22Rv1 (cell line): ENCODE results near the gene RAB3C.

ENCODE experiments used
- H3K27ac ChIP-seq: fragments of 450-650 bp; 2 replicates; pipeline ENCODE4 v1.5.1; 2017
- ZFX ChIP-seq: fragments of 450-650 bp; IDR thresholded peaks from 2 replicates; pipeline ENCODE4 v1.6.1; 2017; ENCODE audit warnings: antibody characterized with exemption, borderline replicate concordance
- TF ChIP-seq, protein P1 (sequence below): fragments of 450-650 bp; IDR thresholded peaks from 2 replicates; pipeline ENCODE4 v1.5.1; 2017; ENCODE audit warnings: mild to moderate bottlenecking

Gene RAB3C

DNA sequence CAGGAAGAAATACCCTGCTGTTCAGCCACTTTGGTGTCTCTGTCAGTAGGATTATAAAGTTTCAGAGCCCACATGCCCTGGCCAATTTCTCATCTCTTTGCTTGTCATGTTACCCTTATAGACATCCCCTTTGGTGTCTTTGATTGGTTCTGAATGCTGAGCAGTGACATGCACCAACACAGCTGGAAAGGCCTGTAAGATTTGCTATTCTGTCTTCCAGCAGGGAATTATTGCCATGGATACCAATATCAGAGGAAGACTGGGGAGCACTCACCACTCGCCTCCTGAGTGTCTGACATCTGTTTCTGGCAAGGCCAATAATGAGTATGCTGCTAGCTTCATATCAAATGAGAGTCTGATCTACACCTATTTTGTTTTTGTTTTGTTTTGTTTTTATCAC, 34.4 kb downstream of the RAB3C start:
- TF ChIP-seq, protein P1, sequence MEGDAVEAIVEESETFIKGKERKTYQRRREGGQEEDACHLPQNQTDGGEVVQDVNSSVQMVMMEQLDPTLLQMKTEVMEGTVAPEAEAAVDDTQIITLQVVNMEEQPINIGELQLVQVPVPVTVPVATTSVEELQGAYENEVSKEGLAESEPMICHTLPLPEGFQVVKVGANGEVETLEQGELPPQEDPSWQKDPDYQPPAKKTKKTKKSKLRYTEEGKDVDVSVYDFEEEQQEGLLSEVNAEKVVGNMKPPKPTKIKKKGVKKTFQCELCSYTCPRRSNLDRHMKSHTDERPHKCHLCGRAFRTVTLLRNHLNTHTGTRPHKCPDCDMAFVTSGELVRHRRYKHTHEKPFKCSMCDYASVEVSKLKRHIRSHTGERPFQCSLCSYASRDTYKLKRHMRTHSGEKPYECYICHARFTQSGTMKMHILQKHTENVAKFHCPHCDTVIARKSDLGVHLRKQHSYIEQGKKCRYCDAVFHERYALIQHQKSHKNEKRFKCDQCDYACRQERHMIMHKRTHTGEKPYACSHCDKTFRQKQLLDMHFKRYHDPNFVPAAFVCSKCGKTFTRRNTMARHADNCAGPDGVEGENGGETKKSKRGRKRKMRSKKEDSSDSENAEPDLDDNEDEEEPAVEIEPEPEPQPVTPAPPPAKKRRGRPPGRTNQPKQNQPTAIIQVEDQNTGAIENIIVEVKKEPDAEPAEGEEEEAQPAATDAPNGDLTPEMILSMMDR, result no peak
- no peak for TF ChIP-seq ZFX
- H3K27ac ChIP-seq, result no peak overlapping the region

- TF ChIP-seq, protein P1, result no peak
- no peak for TF ChIP-seq ZFX
Observed at GRCh38 chr5:58620336-58620735, 37.5 kb downstream of the RAB3C start.

DNA sequence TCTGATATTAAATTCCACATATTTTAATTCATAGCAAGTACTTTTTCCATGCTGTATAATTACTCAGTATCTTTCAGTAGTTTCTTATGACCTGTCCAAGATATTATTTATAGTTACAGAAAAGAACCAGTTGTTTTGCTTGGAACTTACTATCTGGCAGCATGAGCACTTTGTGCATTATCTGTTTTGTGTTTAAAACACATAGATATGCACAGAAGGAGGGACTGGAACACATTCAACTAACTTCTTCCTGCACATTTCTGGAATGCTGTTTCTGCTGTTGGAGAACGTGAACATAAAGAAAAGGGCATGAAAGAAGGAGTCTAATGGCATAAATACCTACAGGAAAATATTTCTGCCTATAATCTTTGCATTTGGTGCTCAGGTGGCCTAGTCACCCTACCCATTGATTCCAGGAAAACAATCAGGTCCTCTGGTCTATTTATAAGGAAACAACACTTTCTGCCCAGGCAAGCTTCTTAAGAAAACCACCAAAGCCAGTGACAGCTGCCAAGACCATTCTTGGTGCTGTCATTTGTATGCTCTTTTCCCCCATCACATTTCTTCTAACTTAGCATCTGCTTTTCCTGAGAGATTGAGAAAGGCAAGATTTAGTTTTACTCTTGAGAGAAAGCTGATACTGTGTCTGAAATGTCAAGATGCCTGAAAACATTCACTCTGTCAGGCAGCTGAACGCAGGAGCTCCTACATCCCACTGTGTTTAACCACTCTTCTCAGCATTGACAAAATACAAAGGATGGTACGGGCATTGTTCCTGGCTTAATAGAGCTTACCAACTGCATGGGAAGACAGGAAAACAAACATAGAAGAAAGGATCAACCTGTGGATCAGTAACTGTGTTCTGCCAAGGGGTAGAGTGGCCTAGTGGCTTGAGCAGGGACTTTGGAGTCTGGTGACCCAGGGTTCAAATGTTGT, 40.3 kb downstream of the RAB3C start:
- TF ChIP-seq ZFX, result no peak
- TF ChIP-seq, protein P1, result no peak
- no peak overlapping the region for H3K27ac ChIP-seq

More at GRCh38 chr5:58620336-58620735, 37.5 kb downstream of the RAB3C start:
- H3K27ac ChIP-seq, result no peak overlapping the region

GRCh38 chr5:58628626-58629025, 45.8 kb downstream of the RAB3C start:
- TF ChIP-seq, protein P1, result no peak
- TF ChIP-seq ZFX, result no peak

GRCh38 chr5:58629271-58630159, 46.6 kb downstream of the RAB3C start:
- no peak overlapping the region for H3K27ac ChIP-seq
- TF ChIP-seq, protein P1, result no peak
- TF ChIP-seq ZFX, result no peak

More at GRCh38 chr5:58628626-58629025, 45.8 kb downstream of the RAB3C start:
- H3K27ac ChIP-seq, result no peak overlapping the region

- TF ChIP-seq, protein P1, result no peak
- TF ChIP-seq ZFX, result no peak
- H3K27ac ChIP-seq, result no peak overlapping the region
Observed at GRCh38 chr5:58631895-58632294, 49.0 kb downstream of the RAB3C start.

DNA sequence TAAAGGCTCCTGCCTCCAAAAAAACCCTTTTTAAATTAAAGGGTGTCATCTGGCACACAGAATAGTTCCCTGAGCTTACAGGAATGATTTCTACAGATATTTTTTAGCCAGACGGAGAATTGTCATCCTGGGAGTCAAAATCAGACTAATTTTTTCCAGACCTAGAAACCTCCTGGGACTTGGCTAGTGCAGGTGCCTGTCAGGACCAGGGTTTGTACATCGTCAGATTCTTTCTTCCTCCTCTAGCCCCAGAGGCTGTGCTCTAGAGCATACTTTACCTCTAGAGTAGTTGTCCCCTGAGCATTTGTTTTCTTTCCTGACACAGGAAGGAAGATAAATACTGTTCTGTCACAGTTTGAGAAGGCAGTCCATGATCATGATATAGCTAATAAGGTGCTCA, 52.5 kb downstream of the RAB3C start:
- TF ChIP-seq ZFX, result no peak
- TF ChIP-seq, protein P1, result no peak
- H3K27ac ChIP-seq, result no peak overlapping the region
